Caco-2 (cell line): ENCODE measurements around the gene HSD17B10. TPM values are rescaled to one million over a fixed set of nuclear protein-coding genes. Genes with fewer than 3 reads are reported as not detected.
"Not testable (repeated sequence)": the region's sequence is repeated elsewhere in the genome, so short reads cannot be mapped to it uniquely, and the experiment has no call there.

Experiments
- BruUV-seq: library from RNA; stranded (reverse); fragments of 400-500 nt; replicated peaks from 2 replicates; lab custom pipeline; 2021; lab: Mats Ljungman, UMichigan
- CTCF ChIA-PET: fragments of 300-600 bp; sonication (Branson Sonifier 250); formaldehyde crosslinking; loops from one replicate; lab custom pipeline; 2022; ENCODE audit warnings: antibody characterized with exemption; lab: Charles Lee
- POLR2A ChIA-PET: fragments of 300-600 bp; sonication (Branson Sonifier 250); formaldehyde crosslinking; loops from one replicate; lab custom pipeline; 2022; ENCODE audit warnings: antibody characterized with exemption; lab: Charles Lee
- DNase-seq, 2 experiments: peaks; one replicate each; pipeline versions ENCODE4 v3.0.0 to v3.0.0-alpha.2; 2020 to 2022
- H3K27me3 ChIP-seq: replicated peaks from 2 replicates; pipeline ENCODE4 v1.6.0; 2011; ENCODE audit warnings: low read length; ENCODE audit not compliant: control insufficient read depth, insufficient read depth
- H3K36me3 ChIP-seq: 2 replicates; pipeline ENCODE4 v1.5.1; 2011; ENCODE audit warnings: low read length; ENCODE audit not compliant: control insufficient read depth, insufficient read depth
- H3K4me1 ChIP-seq: fragments of 250-450 bp; sonication (Bioruptor Pico); 2 replicates; pipeline ENCODE4 v1.5.1; 2020; ENCODE audit warnings: mild to moderate bottlenecking
- H3K4me3 ChIP-seq: 2 replicates; pipeline ENCODE4 v1.5.1; 2011; ENCODE audit warnings: low read depth, mild to moderate bottlenecking, control low read depth, low read length
- H3K9me3 ChIP-seq: fragments of 250-450 bp; sonication (Bioruptor Pico); 2 replicates; pipeline ENCODE4 v1.5.1; 2020; ENCODE audit warnings: mild to moderate bottlenecking, moderate library complexity
- H3K27ac Mint-ChIP-seq: one replicate; pipeline ENCODE4 v1.8.0; 2022; ENCODE audit warnings: mixed read lengths; ENCODE audit not compliant: unreplicated experiment
- H3K27me3 Mint-ChIP-seq: one replicate; pipeline ENCODE4 v1.8.0; 2022; ENCODE audit warnings: mixed read lengths; ENCODE audit not compliant: insufficient read depth, unreplicated experiment
- H3K36me3 Mint-ChIP-seq: one replicate; pipeline ENCODE4 v1.8.0; 2022; ENCODE audit warnings: mild to moderate bottlenecking, mixed read lengths; ENCODE audit not compliant: insufficient read depth, unreplicated experiment
- H3K4me1 Mint-ChIP-seq: one replicate; pipeline ENCODE4 v1.8.0; 2022; ENCODE audit warnings: low read depth, mixed read lengths; ENCODE audit not compliant: unreplicated experiment
- H3K4me3 Mint-ChIP-seq: one replicate; pipeline ENCODE4 v1.8.0; 2022; ENCODE audit warnings: mild to moderate bottlenecking, moderate library complexity, mixed read lengths; ENCODE audit not compliant: unreplicated experiment
- H3K9me3 Mint-ChIP-seq: one replicate; pipeline ENCODE4 v1.8.0; 2022; ENCODE audit warnings: mixed read lengths; ENCODE audit not compliant: unreplicated experiment
- intact Hi-C: fragments of 100-400 bp; cut with micrococcal nuclease; formaldehyde crosslinking; loops from one replicate; pipeline ENCODE4 v1.10.0; 2022; ENCODE audit not compliant: unreplicated experiment
- total RNA-seq: library from RNA; stranded (reverse); gene quantifications from 2 replicates; pipeline ENCODE4 v1.2.3, GENCODE V29; 2022
- TF ChIP-seq, protein P1 (sequence below), 2 experiments: fragments of 200-600 bp in 1 of 2; IDR thresholded peaks; 1 replicate in 1 of 2; 2 replicates in 1 of 2; pipeline versions ENCODE4 v1.5.1 to v1.8.0; 2011 to 2022; ENCODE audit warnings: antibody characterized with exemption in 1 of 2, control low read depth in 1 of 2, inconsistent platforms in 1 of 2, low read depth in 1 of 2, low read length in 1 of 2, mild to moderate bottlenecking in 1 of 2, moderate library complexity in 1 of 2; ENCODE audit not compliant: insufficient read depth in 1 of 2, severe bottlenecking in 1 of 2, unreplicated experiment in 1 of 2

The HSD17B10 gene
- total RNA-seq, 1 experiment from 2014 or later = 137 TPM

DNA sequence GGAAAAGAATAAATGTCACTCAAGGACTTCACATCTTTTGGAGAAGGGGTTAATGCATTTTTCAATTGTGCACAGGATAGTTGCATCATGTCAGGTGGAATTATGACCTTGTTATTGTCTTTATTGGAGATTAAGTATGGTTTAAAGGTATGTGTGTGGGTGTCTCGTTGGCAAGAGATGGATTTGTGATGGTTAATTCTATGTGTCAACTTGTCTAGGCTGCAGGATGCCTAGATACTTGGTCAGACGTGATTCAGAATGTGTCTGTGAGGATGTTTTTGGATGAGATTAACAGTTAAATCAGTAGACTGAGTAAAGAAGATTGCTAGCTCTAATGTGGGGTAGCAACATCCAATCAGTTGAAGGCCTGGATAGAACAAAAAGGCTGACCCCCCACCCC is 42.2 kb upstream of the HSD17B10 start:
- intact Hi-C loops = no loop called here
- ChIA-PET CTCF (no interaction called here), POLR2A (no interaction called here)
- no peaks in the 10 kb centered on the region for H3K9me3 Mint-ChIP-seq
- no peak overlapping the region for H3K4me3 Mint-ChIP-seq
- TF ChIP-seq, protein P1, sequence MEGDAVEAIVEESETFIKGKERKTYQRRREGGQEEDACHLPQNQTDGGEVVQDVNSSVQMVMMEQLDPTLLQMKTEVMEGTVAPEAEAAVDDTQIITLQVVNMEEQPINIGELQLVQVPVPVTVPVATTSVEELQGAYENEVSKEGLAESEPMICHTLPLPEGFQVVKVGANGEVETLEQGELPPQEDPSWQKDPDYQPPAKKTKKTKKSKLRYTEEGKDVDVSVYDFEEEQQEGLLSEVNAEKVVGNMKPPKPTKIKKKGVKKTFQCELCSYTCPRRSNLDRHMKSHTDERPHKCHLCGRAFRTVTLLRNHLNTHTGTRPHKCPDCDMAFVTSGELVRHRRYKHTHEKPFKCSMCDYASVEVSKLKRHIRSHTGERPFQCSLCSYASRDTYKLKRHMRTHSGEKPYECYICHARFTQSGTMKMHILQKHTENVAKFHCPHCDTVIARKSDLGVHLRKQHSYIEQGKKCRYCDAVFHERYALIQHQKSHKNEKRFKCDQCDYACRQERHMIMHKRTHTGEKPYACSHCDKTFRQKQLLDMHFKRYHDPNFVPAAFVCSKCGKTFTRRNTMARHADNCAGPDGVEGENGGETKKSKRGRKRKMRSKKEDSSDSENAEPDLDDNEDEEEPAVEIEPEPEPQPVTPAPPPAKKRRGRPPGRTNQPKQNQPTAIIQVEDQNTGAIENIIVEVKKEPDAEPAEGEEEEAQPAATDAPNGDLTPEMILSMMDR (IDR thresholded peaks at IDR 0.05; ENCODE audit: insufficient read depth in 1 of 2, low read depth in 1 of 2, low read length in 1 of 2, severe bottlenecking in 1 of 2, unreplicated experiment in 1 of 2) = no peak
- H3K27me3 ChIP-seq = no peaks in the 10 kb centered on the region
- no peaks in the 10 kb centered on the region for H3K4me1 ChIP-seq
- no peak overlapping the region for H3K4me3 ChIP-seq
- no peak overlapping the region for H3K27ac Mint-ChIP-seq
- H3K36me3 Mint-ChIP-seq = no peaks in the 10 kb centered on the region
- no peaks in the 10 kb centered on the region for H3K36me3 ChIP-seq
- H3K27me3 Mint-ChIP-seq = peaks cover 3% of the 10 kb centered on the region
- no peaks in the 10 kb centered on the region for H3K4me1 Mint-ChIP-seq
- BruUV-seq = no TSS peak
- DNase-seq = no peak
- H3K9me3 ChIP-seq = no peaks in the 10 kb centered on the region

DNA sequence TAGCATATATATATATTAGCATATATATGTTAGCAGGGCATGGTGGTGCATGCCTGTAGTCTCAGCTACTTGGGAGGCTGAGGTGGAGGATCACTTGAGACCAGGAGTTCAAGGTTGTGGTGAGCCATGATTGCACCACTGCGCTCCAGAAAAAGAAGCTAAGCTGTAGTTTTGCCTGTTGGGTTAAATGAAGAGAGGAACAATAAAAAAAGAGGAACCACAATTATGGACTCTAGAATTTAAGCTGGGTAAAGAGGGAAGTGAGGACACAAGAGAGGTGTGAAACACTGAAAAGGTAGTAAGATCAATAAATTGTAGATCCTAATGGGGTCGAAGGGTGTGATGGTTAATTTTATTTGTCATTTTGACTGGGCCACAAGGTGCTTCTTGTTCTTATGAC is 40.5 kb upstream of the HSD17B10 start:
- no peaks in the 10 kb centered on the region for H3K36me3 Mint-ChIP-seq
- intact Hi-C loops = no loop called here
- no peaks in the 10 kb centered on the region for H3K27me3 ChIP-seq
- ChIA-PET CTCF (no interaction called here), POLR2A (no interaction called here)
- no peak overlapping the region for H3K27ac Mint-ChIP-seq
- DNase-seq = no peak
- TF ChIP-seq, protein P1 (IDR thresholded peaks at IDR 0.05; ENCODE audit: insufficient read depth in 1 of 2, low read depth in 1 of 2, low read length in 1 of 2, severe bottlenecking in 1 of 2, unreplicated experiment in 1 of 2) = no peak
- no peak overlapping the region for H3K4me3 ChIP-seq
- no peaks in the 10 kb centered on the region for H3K9me3 ChIP-seq
- H3K36me3 ChIP-seq = no peaks in the 10 kb centered on the region
- H3K9me3 Mint-ChIP-seq = no peaks in the 10 kb centered on the region
- no peak overlapping the region for H3K4me3 Mint-ChIP-seq
- no TSS peak for BruUV-seq
- H3K27me3 Mint-ChIP-seq = peaks cover 5% of the 10 kb centered on the region
- no peaks in the 10 kb centered on the region for H3K4me1 ChIP-seq
- no peaks in the 10 kb centered on the region for H3K4me1 Mint-ChIP-seq

DNA sequence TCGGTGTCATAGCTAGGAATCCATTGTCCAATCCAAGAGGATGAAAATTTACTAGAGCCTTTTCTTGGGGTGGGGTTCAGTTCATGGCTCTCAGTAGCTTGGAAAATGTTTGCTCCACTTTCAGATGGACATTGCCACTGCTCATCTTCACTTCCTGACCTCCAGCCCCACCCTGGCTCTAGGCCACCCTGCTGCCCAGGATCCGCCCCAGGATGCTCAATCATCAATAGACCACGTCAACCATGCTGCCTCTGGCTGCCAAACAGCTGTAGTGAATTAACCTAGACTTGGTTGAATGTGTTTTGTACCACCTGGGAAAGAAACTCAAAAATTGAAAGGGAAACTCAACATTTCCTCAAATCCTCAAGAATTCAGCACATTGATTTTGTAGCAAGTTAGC is 37.2 kb upstream of the HSD17B10 start:
- Mint-ChIP-seq H3K27me3 (peaks cover 8% of the 10 kb centered on the region), H3K36me3 (no peaks in the 10 kb centered on the region), H3K9me3 (no peaks in the 10 kb centered on the region), H3K4me1 (no peaks in the 10 kb centered on the region), H3K4me3 (no peak overlapping the region), H3K27ac (no peak overlapping the region)
- intact Hi-C loops = no loop called here
- DNase-seq = no peak
- POLR2A ChIA-PET = no interaction called here
- no peaks in the 10 kb centered on the region for H3K27me3 ChIP-seq
- TF ChIP-seq, protein P1 (IDR thresholded peaks at IDR 0.05; ENCODE audit: insufficient read depth in 1 of 2, low read depth in 1 of 2, low read length in 1 of 2, severe bottlenecking in 1 of 2, unreplicated experiment in 1 of 2) = no peak
- no peaks in the 10 kb centered on the region for H3K36me3 ChIP-seq
- H3K4me1 ChIP-seq = no peaks in the 10 kb centered on the region
- no peak overlapping the region for H3K4me3 ChIP-seq
- no peaks in the 10 kb centered on the region for H3K9me3 ChIP-seq
- CTCF ChIA-PET = no interaction called here
- BruUV-seq = no TSS peak

DNA sequence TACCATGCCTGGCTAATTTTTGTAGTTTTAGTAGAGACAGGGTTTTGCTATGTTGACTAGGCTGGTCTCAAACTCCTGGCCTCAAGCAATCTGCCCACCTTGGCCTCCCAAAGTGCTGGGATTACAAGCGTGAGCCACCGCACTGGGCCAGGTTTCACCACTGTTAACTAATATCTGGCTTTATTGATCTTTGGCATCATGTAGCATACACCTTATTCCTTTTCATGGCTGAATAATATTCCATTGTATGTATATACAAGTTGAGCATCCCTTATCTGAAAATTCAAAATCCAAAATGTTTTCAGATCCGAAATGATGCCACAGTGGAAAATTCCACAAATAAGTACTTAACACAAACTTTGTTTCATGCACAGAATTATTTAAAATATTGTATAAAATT is 34.5 kb upstream of the HSD17B10 start:
- H3K36me3 ChIP-seq, POLR2A ChIA-PET, H3K27me3 ChIP-seq, H3K9me3 Mint-ChIP-seq, BruUV-seq, H3K4me1 ChIP-seq, H3K4me3 ChIP-seq, H3K4me3 Mint-ChIP-seq, H3K27me3 Mint-ChIP-seq, CTCF ChIA-PET, DNase-seq, H3K36me3 Mint-ChIP-seq, intact Hi-C loops, H3K27ac Mint-ChIP-seq, H3K9me3 ChIP-seq, H3K4me1 Mint-ChIP-seq: not testable (repeated sequence)
